Neuronal stem cell (in vitro differentiated cells): ENCODE data around the gene XAGE1B. TPM values are rescaled to one million over a fixed set of nuclear protein-coding genes. Genes with fewer than 3 reads are reported as not detected.
"Not testable (repeated sequence)": the region's sequence is repeated elsewhere in the genome, so short reads cannot be mapped to it uniquely, and the experiment has no call there.

Source experiments
- DNase-seq: peaks from one replicate; pipeline ENCODE4 v3.0.0-alpha.2; 2013; ENCODE audit warnings: low spot score
- H2AFZ ChIP-seq: one replicate; pipeline ENCODE4 v1.6.1; 2013; ENCODE audit warnings: mild to moderate bottlenecking, low read length, inconsistent platforms
- H2AK5ac ChIP-seq: 2 replicates; pipeline ENCODE4 v1.6.1; 2013; ENCODE audit warnings: low read depth, mild to moderate bottlenecking, inconsistent platforms, low read length, moderate library complexity, mixed read lengths
- H2BK120ac ChIP-seq: 2 replicates; pipeline ENCODE4 v1.6.1; 2013; ENCODE audit warnings: low read depth, mild to moderate bottlenecking, inconsistent platforms, low read length, moderate library complexity, mixed read lengths
- H2BK12ac ChIP-seq: one replicate; pipeline ENCODE4 v1.6.1; 2013; ENCODE audit warnings: low read length, inconsistent platforms
- H2BK15ac ChIP-seq: 2 replicates; pipeline ENCODE4 v1.6.1; 2013; ENCODE audit warnings: mild to moderate bottlenecking, low read length, inconsistent platforms, mixed read lengths
- H2BK5ac ChIP-seq: one replicate; pipeline ENCODE4 v1.6.1; 2013; ENCODE audit warnings: inconsistent platforms, mild to moderate bottlenecking, low read length, moderate library complexity
- H3K14ac ChIP-seq: one replicate; pipeline ENCODE4 v1.6.1; 2013; ENCODE audit warnings: low read length, inconsistent platforms
- H3K18ac ChIP-seq: 2 replicates; pipeline ENCODE4 v1.6.1; 2013; ENCODE audit warnings: low read length, inconsistent platforms
- H3K23ac ChIP-seq: 2 replicates; pipeline ENCODE4 v1.6.1; 2013; ENCODE audit warnings: low read depth, mild to moderate bottlenecking, mixed read lengths, low read length, inconsistent platforms; ENCODE audit not compliant: poor library complexity
- H3K27ac ChIP-seq: replicated peaks from 3 replicates; pipeline ENCODE4 v1.5.1; 2013; ENCODE audit warnings: low read length, inconsistent platforms
- H3K27me3 ChIP-seq, 3 experiments: 2 replicates each; pipeline ENCODE4 v1.6.1; 2013; ENCODE audit warnings: low read length in 3 of 3, mild to moderate bottlenecking in 2 of 3, inconsistent platforms in 1 of 3, low read depth in 1 of 3, mixed read lengths in 1 of 3, moderate library complexity in 1 of 3; ENCODE audit not compliant: control insufficient read depth in 3 of 3, insufficient read depth in 3 of 3
- H3K36me3 ChIP-seq, 2 donors: replicated peaks in 1 of 2; 2 replicates each; pipeline ENCODE4 v1.6.1; 2013; ENCODE audit warnings: low read length in 2 of 2; ENCODE audit not compliant: control insufficient read depth in 2 of 2, insufficient read depth in 2 of 2
- H3K4ac ChIP-seq: 2 replicates; pipeline ENCODE4 v1.6.1; 2013; ENCODE audit warnings: inconsistent platforms, mild to moderate bottlenecking, low read length, moderate library complexity
- H3K4me1 ChIP-seq, 2 donors: 1 replicate in 1 of 2; 2 replicates in 1 of 2; pipeline ENCODE4 v1.6.1; 2013; ENCODE audit warnings: low read length in 2 of 2, low read depth in 1 of 2; ENCODE audit not compliant: control insufficient read depth in 2 of 2, insufficient read depth in 1 of 2
- H3K4me2 ChIP-seq: one replicate; pipeline ENCODE4 v1.6.1; 2013; ENCODE audit warnings: mild to moderate bottlenecking, low read length, inconsistent platforms; ENCODE audit not compliant: insufficient read depth, poor library complexity, severe bottlenecking
- H3K4me3 ChIP-seq, 2 donors: 2 replicates each; pipeline ENCODE4 v1.5.1; 2013; ENCODE audit warnings: low read length in 2 of 2, mild to moderate bottlenecking in 2 of 2, inconsistent platforms in 1 of 2, moderate library complexity in 1 of 2
- H3K79me1 ChIP-seq: one replicate; pipeline ENCODE4 v1.6.1; 2013; ENCODE audit warnings: low read depth, mild to moderate bottlenecking, inconsistent platforms, low read length, moderate library complexity
- H3K9ac ChIP-seq: one replicate; pipeline ENCODE4 v1.6.1; 2013; ENCODE audit warnings: mild to moderate bottlenecking, low read depth, low read length, inconsistent platforms; ENCODE audit not compliant: poor library complexity
- H3K9me3 ChIP-seq, 2 donors: replicated peaks in 1 of 2; 2 replicates each; pipeline versions ENCODE3 to v1.6.1; 2013; ENCODE audit warnings: low read length in 2 of 2, mild to moderate bottlenecking in 2 of 2, inconsistent platforms in 1 of 2, low read depth in 1 of 2, mixed read lengths in 1 of 2, moderate library complexity in 1 of 2; ENCODE audit not compliant: control insufficient read depth in 2 of 2, insufficient read depth in 1 of 2
- H4K8ac ChIP-seq: one replicate; pipeline ENCODE4 v1.6.1; 2013; ENCODE audit warnings: low read depth, mild to moderate bottlenecking, inconsistent platforms, low read length, moderate library complexity
- H4K91ac ChIP-seq: one replicate; pipeline ENCODE4 v1.6.1; 2013; ENCODE audit warnings: low read length, low read depth, mild to moderate bottlenecking, inconsistent platforms; ENCODE audit not compliant: poor library complexity
- WGBS, 2 donors: extraction: QIAGEN DNeasy Blood & Tissue Kit; methylation state at CpG; one replicate each; pipeline ENCODE4 v1.1.7; 2013; ENCODE audit warnings: missing lambda C conversion rate in 2 of 2, mixed read lengths in 1 of 2; ENCODE audit not compliant: insufficient read length in 2 of 2, insufficient replicate concordance in 1 of 2; ENCODE audit errors: extremely low coverage in 2 of 2; 5-methylcytosine and 5-hydroxymethylcytosine counted together
- polyA plus RNA-seq, 2 experiments: library from polyadenylated mRNA; stranded (reverse); fragments of 200-250 nt; gene quantifications; one replicate each; pipeline ENCODE4 v1.2.3, GENCODE V29; 2013

The XAGE1B gene
- not detected for polyA plus RNA-seq (2013, experiment 1 of 2)
- not detected for polyA plus RNA-seq (2013, experiment 2 of 2)

GRCh38 chrX:52516987-52517325 is at the start of gene XAGE1B:
Gene XAGE1B, minus strand, starts transcription at chrX:52517063. Its CDS starts 1,536 bp downstream, at chrX:52515527.
- not testable (repeated sequence) for H3K4me2 ChIP-seq, H3K23ac ChIP-seq, DNase-seq, H2BK15ac ChIP-seq, H3K27ac ChIP-seq, H2BK120ac ChIP-seq, H3K4me1 ChIP-seq, H3K27me3 ChIP-seq, H3K18ac ChIP-seq, H2BK12ac ChIP-seq, H4K8ac ChIP-seq, H3K4ac ChIP-seq, H2AFZ ChIP-seq, H3K36me3 ChIP-seq, H3K79me1 ChIP-seq, H3K9me3 ChIP-seq, H3K9ac ChIP-seq, H2BK5ac ChIP-seq, H3K14ac ChIP-seq, H3K4me3 ChIP-seq, H4K91ac ChIP-seq, H2AK5ac ChIP-seq
- WGBS, 2 donors: no CpG with 5 or more reads among the region's 18 CpGs

- no peak for DNase-seq
- no peak overlapping the region for H3K27ac ChIP-seq
- H3K9me3 ChIP-seq: no peaks in the 10 kb centered on the region
- no peak overlapping the region for H3K9ac ChIP-seq
- no peaks in the 10 kb centered on the region for H3K36me3 ChIP-seq
- H2BK5ac ChIP-seq: no peak overlapping the region
- WGBS, 2 donors: no CpG with 5 or more reads among the region's 10 CpGs
- H2BK15ac ChIP-seq: no peak overlapping the region
- no peak overlapping the region for H3K4me3 ChIP-seq
- no peak overlapping the region for H4K8ac ChIP-seq
- no peak overlapping the region for H3K4me2 ChIP-seq
- H2AFZ ChIP-seq: no peak overlapping the region
- no peak overlapping the region for H3K23ac ChIP-seq
- H4K91ac ChIP-seq: no peak overlapping the region
- no peaks in the 10 kb centered on the region for H3K79me1 ChIP-seq
- no peak overlapping the region for H3K14ac ChIP-seq
- H2BK120ac ChIP-seq: no peak overlapping the region
- H3K4me1 ChIP-seq: no peaks in the 10 kb centered on the region
- H2AK5ac ChIP-seq: no peak overlapping the region
- no peak overlapping the region for H2BK12ac ChIP-seq
- H3K27me3 ChIP-seq: peaks cover 0 to 15% (median 0%) of the 10 kb centered on the region in 3 experiments
- no peak overlapping the region for H3K4ac ChIP-seq
- no peak overlapping the region for H3K18ac ChIP-seq
Observed at GRCh38 chrX:52563105-52563504, 46.2 kb upstream of the XAGE1B start.

GRCh38 chrX:52558140-52558539 is 41.3 kb upstream of the XAGE1B start:
- no peaks in the 10 kb centered on the region for H3K4me1 ChIP-seq
- H2AFZ ChIP-seq: no peak overlapping the region
- no peak overlapping the region for H4K91ac ChIP-seq
- WGBS, 2 donors: no CpG with 5 or more reads among the region's 3 CpGs
- H3K79me1 ChIP-seq: no peaks in the 10 kb centered on the region
- no peak overlapping the region for H3K4me2 ChIP-seq
- H3K27me3 ChIP-seq: peaks cover 0 to 7% (median 0%) of the 10 kb centered on the region in 3 experiments
- no peak overlapping the region for H3K18ac ChIP-seq
- no peak overlapping the region for H3K23ac ChIP-seq
- H2BK12ac ChIP-seq: no peak overlapping the region
- no peaks in the 10 kb centered on the region for H3K9me3 ChIP-seq
- no peak overlapping the region for H3K9ac ChIP-seq
- no peak overlapping the region for H4K8ac ChIP-seq
- H2BK120ac ChIP-seq: no peak overlapping the region
- H3K4me3 ChIP-seq: no peak overlapping the region
- no peak for DNase-seq
- H3K27ac ChIP-seq: no peak overlapping the region
- H2BK5ac ChIP-seq: no peak overlapping the region
- no peak overlapping the region for H2BK15ac ChIP-seq
- no peaks in the 10 kb centered on the region for H3K36me3 ChIP-seq
- H3K4ac ChIP-seq: no peak overlapping the region
- no peak overlapping the region for H2AK5ac ChIP-seq
- H3K14ac ChIP-seq: no peak overlapping the region

GRCh38 chrX:52556741-52557140 is 39.9 kb upstream of the XAGE1B start:
- H3K36me3 ChIP-seq: no peaks in the 10 kb centered on the region
- H4K8ac ChIP-seq: no peak overlapping the region
- H3K4ac ChIP-seq: no peak overlapping the region
- no peak for DNase-seq
- no peak overlapping the region for H3K14ac ChIP-seq
- H3K9ac ChIP-seq: no peak overlapping the region
- no peaks in the 10 kb centered on the region for H3K79me1 ChIP-seq
- no peak overlapping the region for H2AFZ ChIP-seq
- no peak overlapping the region for H3K4me3 ChIP-seq
- no peak overlapping the region for H2AK5ac ChIP-seq
- no peak overlapping the region for H3K23ac ChIP-seq
- no peak overlapping the region for H2BK12ac ChIP-seq
- no peak overlapping the region for H3K18ac ChIP-seq
- no peaks in the 10 kb centered on the region for H3K4me1 ChIP-seq
- no peak overlapping the region for H2BK120ac ChIP-seq
- WGBS, 2 donors: no CpG with 5 or more reads among the region's 1 CpG
- no peak overlapping the region for H2BK5ac ChIP-seq
- H3K9me3 ChIP-seq: no peaks in the 10 kb centered on the region
- peaks cover 0 to 3% (median 0%) of the 10 kb centered on the region in 3 experiments for H3K27me3 ChIP-seq
- no peak overlapping the region for H3K27ac ChIP-seq
- no peak overlapping the region for H3K4me2 ChIP-seq
- H2BK15ac ChIP-seq: no peak overlapping the region
- H4K91ac ChIP-seq: no peak overlapping the region
